Activated CD4-positive, alpha-beta T cell treated with anti-CD3 and anti-CD28 coated beads, Interleukin-2, amount 10 ng/mL, durations not matched to agents 7 days and 5 days (primary cell): ENCODE data around the gene ZNF669. TPM values are rescaled to one million over a fixed set of nuclear protein-coding genes. Genes with fewer than 3 reads are reported as not detected.

Source experiments
- CTCF ChIA-PET: fragments of 350-600 bp; sonication (Branson Sonifier 250); formaldehyde crosslinking; loops from one replicate; lab custom pipeline; 2021; ENCODE audit warnings: antibody characterized with exemption; lab: Charles Lee
- POLR2A ChIA-PET: fragments of 350-600 bp; sonication (Branson Sonifier 250); formaldehyde crosslinking; loops from one replicate; lab custom pipeline; 2021; ENCODE audit warnings: antibody characterized with exemption; lab: Charles Lee
- DNase-seq: peaks from one replicate; pipeline ENCODE4 v3.0.0-alpha.2; 2020
- H3K27ac Mint-ChIP-seq: one replicate; pipeline ENCODE4 v1.8.0; 2021; ENCODE audit warnings: mild to moderate bottlenecking, moderate library complexity, mixed read lengths
- H3K27me3 Mint-ChIP-seq: one replicate; pipeline ENCODE4 v1.8.0; 2021; ENCODE audit warnings: mixed read lengths
- H3K36me3 Mint-ChIP-seq: one replicate; pipeline ENCODE4 v1.8.0; 2021; ENCODE audit warnings: low read depth, mixed read lengths
- H3K4me1 Mint-ChIP-seq: one replicate; pipeline ENCODE4 v1.8.0; 2021; ENCODE audit warnings: mixed read lengths
- H3K4me3 Mint-ChIP-seq: one replicate; pipeline ENCODE4 v1.8.0; 2021; ENCODE audit warnings: mild to moderate bottlenecking, moderate library complexity, mixed read lengths
- H3K9me3 Mint-ChIP-seq: one replicate; pipeline ENCODE4 v1.8.0; 2021; ENCODE audit warnings: mixed read lengths
- total RNA-seq, 2 experiments: library from RNA; stranded (reverse); gene quantifications; one replicate each; pipeline ENCODE4 v1.2.3, GENCODE V29; 2021

Gene ZNF669
- total RNA-seq, 2 experiments from 2014 or later = 9.9 to 10.0 TPM

DNA sequence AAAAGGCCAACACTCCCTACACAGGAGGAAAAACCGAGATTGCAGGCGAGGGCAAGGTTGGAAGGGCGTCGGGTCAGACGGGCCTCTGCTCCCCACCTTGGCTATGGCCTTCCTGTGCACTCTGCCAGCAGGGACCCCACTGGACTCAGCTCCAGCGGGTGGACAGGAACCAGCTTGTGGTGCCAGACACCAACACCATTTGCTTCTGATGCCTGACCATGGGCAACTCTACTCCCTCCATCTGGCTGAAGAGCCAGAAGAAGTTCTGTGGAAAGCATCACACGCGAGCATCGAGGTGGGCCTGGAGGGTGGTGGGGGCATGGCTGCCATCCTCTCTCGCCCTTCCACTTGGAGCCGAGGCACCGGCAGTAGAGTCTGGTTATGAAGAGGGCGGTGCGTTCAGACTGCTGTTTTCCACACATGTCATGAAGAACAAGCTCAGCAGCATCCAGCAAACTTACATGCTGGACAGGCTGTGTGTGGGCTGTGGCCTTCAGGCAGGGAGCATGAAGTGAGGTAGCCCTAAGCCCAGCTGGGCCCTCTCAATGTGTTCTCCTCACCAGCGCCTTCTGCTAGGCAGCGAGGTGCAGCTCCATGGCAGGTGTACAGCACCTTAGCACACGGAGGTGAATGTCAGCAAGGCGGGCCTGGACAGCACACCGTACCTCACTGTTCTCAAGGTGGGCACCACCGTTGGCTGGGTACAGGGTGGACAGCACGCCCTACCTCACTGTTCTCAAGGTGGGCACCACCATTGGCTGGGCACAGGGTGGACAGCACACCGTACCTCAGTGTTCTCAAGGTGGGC is 15.6 kb upstream of the ZNF669 start:
- CTCF ChIA-PET = interaction anchor here (0.6 to 1.1 kb wide), 5 partner anchors 20 to 494 kb away, joined by 3 to 4 read pairs (median 3); partner anchors contain the start of gene ZNF670
- H3K9me3 Mint-ChIP-seq = peaks cover 11% of the 10 kb centered on the region
- no peaks in the 10 kb centered on the region for H3K27me3 Mint-ChIP-seq
- DNase-seq = no peak
- H3K4me3 Mint-ChIP-seq = no peak overlapping the region
- no peaks in the 10 kb centered on the region for H3K4me1 Mint-ChIP-seq
- no peak overlapping the region for H3K27ac Mint-ChIP-seq
- peaks cover 3% of the 10 kb centered on the region for H3K36me3 Mint-ChIP-seq
- POLR2A ChIA-PET = no interaction called here

DNA sequence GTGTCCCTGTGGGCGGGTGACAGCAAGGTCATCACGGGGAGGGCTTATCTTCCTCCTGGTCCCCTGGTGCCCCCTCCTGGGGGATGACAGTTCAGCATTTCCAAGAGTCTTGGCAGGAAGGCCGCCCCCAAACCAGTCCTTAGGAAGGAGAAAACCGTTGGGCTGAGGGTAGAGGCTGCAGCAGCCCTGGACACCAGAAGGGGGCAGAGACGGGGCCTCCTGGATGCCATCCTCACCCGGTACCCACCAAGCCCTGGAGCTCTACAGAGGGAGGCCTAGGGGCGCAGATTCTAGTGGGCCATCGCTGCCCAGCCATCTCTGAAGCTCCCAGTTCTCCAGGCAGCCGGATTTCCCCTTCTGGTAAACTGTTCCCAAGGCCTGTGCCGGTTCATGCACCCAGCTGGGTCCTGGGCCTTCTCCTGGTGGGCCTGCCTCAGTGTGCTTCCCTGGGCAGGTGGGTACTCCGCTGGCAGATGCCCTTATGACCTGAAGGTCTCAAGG is 14.8 kb upstream of the ZNF669 start:
- peaks cover 11% of the 10 kb centered on the region for H3K9me3 Mint-ChIP-seq
- CTCF ChIA-PET = interaction anchor here (0.6 to 1.1 kb wide), 4 partner anchors 21 to 494 kb away, joined by 3 to 4 read pairs (median 3); partner anchors contain the start of gene ZNF670
- no peak overlapping the region for H3K4me3 Mint-ChIP-seq
- DNase-seq = no peak
- H3K36me3 Mint-ChIP-seq = peaks cover 3% of the 10 kb centered on the region
- H3K4me1 Mint-ChIP-seq = no peaks in the 10 kb centered on the region
- POLR2A ChIA-PET = no interaction called here
- no peaks in the 10 kb centered on the region for H3K27me3 Mint-ChIP-seq
- no peak overlapping the region for H3K27ac Mint-ChIP-seq

DNA sequence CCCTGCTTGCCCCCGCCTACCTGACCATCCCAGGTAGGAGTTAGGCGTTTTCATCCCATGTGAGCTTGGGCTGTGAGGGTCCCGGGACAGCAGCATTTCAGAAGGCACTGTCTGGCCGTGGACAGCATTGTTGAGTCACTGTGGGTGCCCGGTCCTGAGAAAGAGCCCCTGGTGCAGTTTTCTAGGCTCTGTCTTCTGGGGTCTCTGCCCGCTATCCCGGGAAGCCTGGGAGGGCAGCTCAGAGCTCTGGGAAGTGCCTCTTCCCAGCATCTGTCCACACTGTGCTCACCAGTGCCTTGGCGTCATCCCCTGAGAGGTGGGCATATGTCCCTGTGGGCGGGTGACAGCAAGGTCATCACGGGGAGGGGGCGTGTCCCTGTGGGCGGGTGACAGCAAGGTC is 11.4 kb upstream of the ZNF669 start:
- CTCF ChIA-PET = interaction anchor here (0.7 kb wide), 1 partner anchor 301 kb away, joined by 3 read pairs; no protein-coding TSS in a partner anchor
- DNase-seq = no peak
- H3K27me3 Mint-ChIP-seq = peaks cover 19% of the 10 kb centered on the region

DNA sequence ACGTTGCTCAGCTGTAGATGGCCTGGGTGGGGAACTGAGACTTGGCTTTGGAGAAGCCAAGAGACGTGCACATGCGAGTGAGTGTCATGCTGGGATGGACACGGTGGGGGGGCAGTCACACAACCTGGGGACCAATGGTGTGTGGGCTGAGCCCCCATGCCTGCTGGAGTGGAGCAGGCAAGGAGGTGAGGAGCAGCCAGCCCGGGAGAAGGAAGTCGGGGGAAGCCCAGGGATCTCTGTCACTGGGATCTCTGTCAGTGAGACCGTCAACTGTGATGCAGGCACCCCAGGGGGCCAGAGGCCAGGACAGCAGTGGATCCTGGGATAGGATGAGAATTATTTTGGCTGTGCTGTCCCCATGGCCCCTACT is 11.0 kb upstream of the ZNF669 start:
- H3K9me3 Mint-ChIP-seq = peaks cover 8% of the 10 kb centered on the region
- ChIA-PET POLR2A (no interaction called here), CTCF (interaction anchor here (0.7 kb wide), 1 partner anchor 300 kb away, joined by 3 read pairs; no protein-coding TSS in a partner anchor)
- H3K27ac Mint-ChIP-seq = no peak overlapping the region
- DNase-seq = no peak
- peaks cover 6% of the 10 kb centered on the region for H3K4me1 Mint-ChIP-seq
- peaks cover 21% of the 10 kb centered on the region for H3K27me3 Mint-ChIP-seq
- peaks cover 6% of the 10 kb centered on the region for H3K36me3 Mint-ChIP-seq
- no peak overlapping the region for H3K4me3 Mint-ChIP-seq

More for the DNA sequence above, 11.4 kb upstream of the ZNF669 start:
- peaks cover 6% of the 10 kb centered on the region for H3K36me3 Mint-ChIP-seq
- H3K9me3 Mint-ChIP-seq = peaks cover 8% of the 10 kb centered on the region
- H3K27ac Mint-ChIP-seq = no peak overlapping the region
- POLR2A ChIA-PET = no interaction called here
- peaks cover 5% of the 10 kb centered on the region for H3K4me1 Mint-ChIP-seq
- no peak overlapping the region for H3K4me3 Mint-ChIP-seq

GRCh38 chr1:247114351-247115140 is 10.4 kb upstream of the ZNF669 start:
- CTCF ChIA-PET = no interaction called here
- POLR2A ChIA-PET = no interaction called here
- no peak overlapping the region for H3K27ac Mint-ChIP-seq
- H3K36me3 Mint-ChIP-seq = peaks cover 6% of the 10 kb centered on the region
- H3K4me1 Mint-ChIP-seq = peaks cover 6% of the 10 kb centered on the region
- no peak overlapping the region for H3K4me3 Mint-ChIP-seq
- H3K27me3 Mint-ChIP-seq = peaks cover 27% of the 10 kb centered on the region
- peaks cover 8% of the 10 kb centered on the region for H3K9me3 Mint-ChIP-seq
- DNase-seq = no peak

DNA sequence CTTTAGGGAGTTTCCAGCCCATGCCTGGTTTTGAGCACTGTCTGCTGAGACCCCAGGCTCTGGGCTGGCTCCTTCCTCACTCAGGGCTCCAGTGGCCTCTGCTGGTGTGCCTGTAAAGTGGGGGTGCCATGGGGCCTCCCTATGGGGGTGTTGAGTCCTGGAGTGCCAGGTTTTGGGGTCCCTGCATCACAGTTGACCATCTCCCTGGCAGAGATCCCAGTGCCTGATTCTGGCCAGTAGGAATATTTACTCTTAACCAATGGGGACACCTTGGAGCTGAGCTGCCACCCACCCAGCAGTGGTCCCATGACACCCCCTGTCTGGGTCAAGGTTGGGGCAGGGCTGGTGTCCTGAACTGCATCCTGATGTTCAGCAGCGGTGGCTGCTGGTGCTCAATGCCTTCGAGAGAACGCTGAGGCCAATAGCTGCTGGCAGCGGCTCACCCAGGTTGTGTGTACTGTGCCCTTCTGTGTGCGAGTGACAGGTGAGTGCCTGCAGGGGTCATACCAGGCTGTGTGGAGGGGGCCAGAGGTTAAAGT is 9.6 kb upstream of the ZNF669 start:
- Mint-ChIP-seq H3K4me3 (no peak overlapping the region), H3K9me3 (peaks cover 5% of the 10 kb centered on the region), H3K36me3 (peaks cover 9% of the 10 kb centered on the region), H3K27me3 (peaks cover 33% of the 10 kb centered on the region), H3K4me1 (peaks cover 6% of the 10 kb centered on the region), H3K27ac (no peak overlapping the region)
- POLR2A ChIA-PET = no interaction called here
- DNase-seq = no peak
- CTCF ChIA-PET = no interaction called here

- CTCF ChIA-PET = no interaction called here
- no peak for DNase-seq
- H3K9me3 Mint-ChIP-seq = peaks cover 11% of the 10 kb centered on the region
- H3K4me1 Mint-ChIP-seq = peaks cover 6% of the 10 kb centered on the region
- POLR2A ChIA-PET = no interaction called here
- H3K4me3 Mint-ChIP-seq = no peak overlapping the region
- H3K27me3 Mint-ChIP-seq = peaks cover 40% of the 10 kb centered on the region
- peaks cover 11% of the 10 kb centered on the region for H3K36me3 Mint-ChIP-seq
- H3K27ac Mint-ChIP-seq = no peak overlapping the region
Observed at GRCh38 chr1:247113094-247113497, 8.9 kb upstream of the ZNF669 start.

- Mint-ChIP-seq H3K4me1 (peaks cover 6% of the 10 kb centered on the region), H3K27ac (no peak overlapping the region), H3K4me3 (peak overlapping the region; percentile 22), H3K27me3 (peaks cover 45% of the 10 kb centered on the region), H3K9me3 (peaks cover 14% of the 10 kb centered on the region), H3K36me3 (peaks cover 12% of the 10 kb centered on the region)
- no peak for DNase-seq
- ChIA-PET CTCF (no interaction called here), POLR2A (no interaction called here)
Observed at GRCh38 chr1:247112479-247112781, 8.3 kb upstream of the ZNF669 start.

GRCh38 chr1:247111700-247112478 is 7.7 kb upstream of the ZNF669 start:
- no peak overlapping the region for H3K4me3 Mint-ChIP-seq

DNA sequence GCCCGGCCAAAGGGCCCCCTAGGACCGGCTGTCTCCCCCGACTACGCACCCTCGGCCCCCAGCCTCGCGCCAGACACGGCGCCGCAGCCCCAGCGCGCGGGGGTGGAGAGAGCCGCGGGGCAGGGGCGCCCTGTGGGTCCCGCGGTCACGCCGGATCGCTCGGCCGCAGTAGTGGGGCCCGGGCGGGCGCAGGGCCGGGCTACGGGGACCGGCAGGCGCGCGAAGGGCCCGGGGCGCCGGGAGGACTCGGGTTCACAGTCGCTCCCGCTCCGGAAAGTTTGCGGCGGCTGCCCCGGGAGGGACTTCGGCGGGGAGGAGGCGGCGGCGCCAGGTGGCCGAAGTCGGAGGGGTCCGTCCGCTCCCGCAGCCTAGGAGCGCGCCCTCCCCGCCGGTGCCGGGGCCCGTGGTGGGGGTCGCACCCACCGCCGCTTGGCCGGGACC is 7.1 kb upstream of the ZNF669 start:
- DNase-seq = no peak
- Mint-ChIP-seq H3K27ac (no peak overlapping the region), H3K9me3 (peaks cover 18% of the 10 kb centered on the region), H3K4me3 (peak overlapping the region; percentile 63), H3K27me3 (peaks cover 47% of the 10 kb centered on the region), H3K36me3 (peaks cover 12% of the 10 kb centered on the region), H3K4me1 (peaks cover 6% of the 10 kb centered on the region)
- ChIA-PET POLR2A (no interaction called here), CTCF (no interaction called here)

More at GRCh38 chr1:247111700-247112478, 7.7 kb upstream of the ZNF669 start:
- H3K4me1 Mint-ChIP-seq = peaks cover 6% of the 10 kb centered on the region
- no peak overlapping the region for H3K27ac Mint-ChIP-seq
- ChIA-PET POLR2A (no interaction called here), CTCF (no interaction called here)
- H3K27me3 Mint-ChIP-seq = peaks cover 47% of the 10 kb centered on the region
- H3K9me3 Mint-ChIP-seq = peaks cover 16% of the 10 kb centered on the region
- no peak for DNase-seq
- H3K36me3 Mint-ChIP-seq = peaks cover 12% of the 10 kb centered on the region

DNA sequence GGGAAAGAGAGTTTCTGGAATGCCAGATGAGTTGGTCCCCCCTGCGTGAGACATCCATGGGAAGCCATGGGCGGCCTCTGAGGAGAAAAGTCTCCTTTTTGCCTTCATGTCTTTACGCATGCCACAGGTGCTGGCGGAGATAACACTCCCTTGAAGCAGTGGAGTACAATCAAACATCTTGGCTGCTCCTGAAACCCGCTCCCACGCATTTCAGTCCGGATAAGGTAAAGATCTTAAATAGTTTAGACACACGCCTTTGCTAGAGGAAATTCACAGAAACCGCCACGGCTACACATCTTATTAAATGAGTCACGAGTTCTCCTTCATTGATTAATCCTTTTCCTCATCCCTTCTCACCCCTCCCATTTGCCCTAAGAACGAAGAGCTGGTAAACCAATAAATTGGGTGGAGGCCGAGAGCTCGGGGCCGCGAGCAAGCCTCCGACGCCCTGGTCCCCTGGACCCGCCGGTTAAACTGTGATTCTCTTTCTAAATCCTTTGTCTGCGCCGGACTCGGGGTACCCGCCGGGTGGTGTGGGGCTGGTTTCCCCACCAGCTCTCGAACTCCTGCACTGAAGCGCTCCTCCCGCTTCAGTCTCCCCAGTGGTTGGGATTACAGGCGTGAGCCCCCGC is 6.6 kb upstream of the ZNF669 start:
- H3K9me3 Mint-ChIP-seq = peaks cover 20% of the 10 kb centered on the region
- no peak for DNase-seq
- POLR2A ChIA-PET = no interaction called here
- H3K4me3 Mint-ChIP-seq = peak overlapping the region; percentile 63
- CTCF ChIA-PET = no interaction called here
- peaks cover 12% of the 10 kb centered on the region for H3K36me3 Mint-ChIP-seq
- peaks cover 6% of the 10 kb centered on the region for H3K4me1 Mint-ChIP-seq
- no peak overlapping the region for H3K27ac Mint-ChIP-seq
- peaks cover 47% of the 10 kb centered on the region for H3K27me3 Mint-ChIP-seq

- H3K36me3 Mint-ChIP-seq = peaks cover 24% of the 10 kb centered on the region
- POLR2A ChIA-PET = no interaction called here
- CTCF ChIA-PET = no interaction called here
Observed at GRCh38 chr1:247107694-247108093, 3.5 kb upstream of the ZNF669 start.

More at GRCh38 chr1:247107694-247108093, 3.5 kb upstream of the ZNF669 start:
- peaks cover 26% of the 10 kb centered on the region for H3K4me1 Mint-ChIP-seq
- DNase-seq = no peak
- H3K4me3 Mint-ChIP-seq = no peak overlapping the region
- H3K9me3 Mint-ChIP-seq = peaks cover 30% of the 10 kb centered on the region
- H3K27ac Mint-ChIP-seq = no peak overlapping the region
- H3K27me3 Mint-ChIP-seq = peaks cover 38% of the 10 kb centered on the region
